A549 (cell line): ENCODE measurements around the gene CLMN.

Experiments
- CTCF ChIP-seq: fragments of >200 bp; sonication (Bioruptor Twin); formaldehyde crosslinking; IDR thresholded peaks from 3 replicates; pipeline ENCODE4 v1.5.1; 2016
- FOSL2 ChIP-seq, 2 experiments: fragments of 450-650 bp in 1 of 2; fragments of >200 bp in 1 of 2; sonication (Bioruptor Twin) in 1 of 2; formaldehyde crosslinking; IDR thresholded peaks; 2 replicates each; pipeline versions ENCODE4 v1.5.0 to v1.6.1; 2016 to 2020; ENCODE audit warnings: mild to moderate bottlenecking in 1 of 2, moderate library complexity in 1 of 2
- HDAC2 ChIP-seq: fragments of 200-600 bp; sonication (generic); IDR thresholded peaks from 2 replicates; pipeline ENCODE4 v1.6.1; 2016
- JUN ChIP-seq, 2 experiments: fragments of >200 bp; sonication (Bioruptor Twin); formaldehyde crosslinking; IDR thresholded peaks; 2 replicates in 1 of 2; 3 replicates in 1 of 2; pipeline ENCODE4 v1.6.1; 2016 to 2017
- KDM5A ChIP-seq: fragments of 200-600 bp; sonication (generic); IDR thresholded peaks from 2 replicates; pipeline ENCODE4 v1.6.1; 2016; ENCODE audit warnings: antibody characterized with exemption, mild to moderate bottlenecking
- MAZ ChIP-seq: fragments of 150-350 bp; IDR thresholded peaks from 2 replicates; pipeline ENCODE4 v1.6.1; 2014; ENCODE audit warnings: antibody characterized with exemption, low read depth, low read length, borderline replicate concordance
- POLR2A ChIP-seq: IDR thresholded peaks from 2 replicates; pipeline ENCODE4 v1.6.1; 2012; ENCODE audit warnings: mild to moderate bottlenecking, low read length
- SMC3 ChIP-seq: fragments of >200 bp; sonication (Bioruptor Twin); formaldehyde crosslinking; IDR thresholded peaks from 3 replicates; pipeline ENCODE4 v1.6.1; 2018; ENCODE audit warnings: inconsistent platforms

- TF ChIP-seq CTCF: no peak
- TF ChIP-seq JUN (IDR thresholded peaks at IDR 0.05): no peak
- no peak for TF ChIP-seq KDM5A
- TF ChIP-seq FOSL2 (IDR thresholded peaks at IDR 0.05): no peak
- TF ChIP-seq FOSL2 (CRISPR knock-in tag; IDR thresholded peaks at IDR 0.05): no peak
- TF ChIP-seq MAZ: no peak
- no peak for TF ChIP-seq POLR2A
- no peak for TF ChIP-seq HDAC2
- TF ChIP-seq SMC3: no peak
These were observed 35.1 kb upstream of the CLMN start for GRCh38 chr14:95354834-95355233.
